ENCODE data around the gene KAZN.

KAZN gene

DNA sequence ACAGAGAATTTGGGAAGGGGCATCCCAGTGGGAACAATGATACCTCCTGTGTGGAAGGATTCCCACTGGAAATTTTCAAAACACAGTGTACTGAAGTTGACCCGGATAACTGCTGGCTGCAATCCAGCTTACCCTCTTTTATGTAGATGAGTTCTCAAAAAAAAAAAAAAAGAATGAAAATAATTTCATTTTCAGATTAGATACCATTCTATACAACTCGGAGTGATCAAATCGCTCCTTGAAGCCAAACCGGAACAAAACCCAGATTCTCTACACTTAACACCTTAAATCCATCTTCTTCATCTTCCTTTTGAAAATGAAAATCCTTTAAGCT lies 69.1 kb downstream of the KAZN start:
- DNase-seq (ENCODE audit: low read depth in 1 of 2, low spot score in 1 of 2) = no peak

DNA sequence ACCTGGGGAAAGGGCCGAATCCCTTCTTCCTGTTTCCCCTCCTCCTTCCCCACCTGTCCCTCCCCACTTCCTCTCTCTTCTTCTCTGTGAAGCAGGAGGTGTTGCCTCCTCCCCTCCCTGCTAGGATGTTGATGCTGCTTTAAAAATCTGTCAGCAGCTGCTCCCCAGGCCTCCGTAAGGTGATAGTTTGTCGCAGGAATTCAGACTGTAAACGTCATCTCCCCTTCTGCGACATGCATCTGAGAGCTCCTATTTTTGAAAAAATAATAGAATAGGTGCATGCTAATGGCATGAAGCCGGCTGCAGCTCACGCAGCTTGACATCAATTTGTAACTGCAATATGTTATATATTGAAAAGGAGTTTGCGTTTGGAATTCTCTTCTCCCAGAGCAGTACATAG lies 70.1 kb downstream of the KAZN start:
- DNase-seq (ENCODE audit: low read depth in 1 of 2, low spot score in 1 of 2) = no peak

DNA sequence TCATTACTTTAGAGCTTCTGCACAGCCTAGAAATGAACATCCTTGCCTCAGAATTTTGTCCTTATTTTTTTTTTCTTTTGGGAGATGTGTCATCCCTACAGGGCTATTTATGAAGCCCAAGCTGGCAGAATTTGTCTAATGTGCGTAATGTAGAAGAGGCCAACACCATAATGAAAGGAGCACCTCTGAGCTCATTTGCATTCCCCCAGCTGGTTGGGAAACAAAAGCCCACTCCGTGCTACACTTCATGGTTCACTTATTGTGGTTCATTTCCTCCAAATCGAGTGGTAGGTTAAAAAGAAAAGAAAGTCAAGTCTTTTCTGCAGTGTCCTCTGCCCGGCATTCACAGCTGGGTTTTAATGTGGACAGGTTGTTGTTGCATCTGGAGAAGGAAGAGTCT lies 73.5 kb downstream of the KAZN start:
- no peak for DNase-seq (ENCODE audit: low read depth in 1 of 2, low spot score in 1 of 2)

DNA sequence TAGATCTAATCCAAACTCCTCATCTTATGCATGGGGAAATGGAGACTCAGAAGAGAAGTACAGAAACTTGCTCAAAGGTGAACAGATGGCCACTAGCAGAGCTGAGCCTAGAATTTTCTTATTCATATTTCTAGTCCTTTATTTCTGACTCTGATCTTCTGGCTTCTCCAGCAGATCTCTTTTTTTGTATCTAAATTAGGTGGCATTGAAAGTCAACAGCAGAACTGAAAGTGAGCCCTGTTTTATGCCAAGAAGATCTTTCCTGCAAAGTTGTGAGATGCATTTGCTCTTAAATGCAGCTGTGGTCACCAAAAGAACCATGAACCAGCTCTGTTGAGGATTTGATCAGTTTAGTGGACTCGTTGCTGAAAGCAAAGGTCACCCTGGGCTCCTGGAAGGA lies 75.5 kb downstream of the KAZN start:
- DNase-seq (ENCODE audit: low read depth in 1 of 2, low spot score in 1 of 2) = no peak

DNA sequence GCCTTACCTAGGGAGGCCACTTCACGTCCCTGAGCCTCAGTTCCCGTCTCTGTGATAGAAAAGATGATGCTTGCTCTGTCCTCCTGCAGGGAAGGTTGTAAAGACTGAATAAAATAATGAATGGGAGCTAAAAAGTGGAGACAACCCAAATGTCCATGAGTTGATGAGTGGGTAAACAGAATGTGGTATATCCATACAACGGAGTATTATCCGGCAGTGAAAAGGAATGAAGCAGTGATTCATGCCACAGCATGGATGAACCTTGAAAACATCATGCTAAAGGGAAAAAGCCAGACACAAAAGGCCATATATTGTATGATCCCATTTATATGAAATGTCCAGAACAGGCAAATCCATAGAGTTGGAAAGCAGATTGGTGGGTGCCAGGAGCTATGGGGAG lies 77.9 kb downstream of the KAZN start:
- DNase-seq (ENCODE audit: low read depth in 1 of 2, low spot score in 1 of 2) = no peak

DNA sequence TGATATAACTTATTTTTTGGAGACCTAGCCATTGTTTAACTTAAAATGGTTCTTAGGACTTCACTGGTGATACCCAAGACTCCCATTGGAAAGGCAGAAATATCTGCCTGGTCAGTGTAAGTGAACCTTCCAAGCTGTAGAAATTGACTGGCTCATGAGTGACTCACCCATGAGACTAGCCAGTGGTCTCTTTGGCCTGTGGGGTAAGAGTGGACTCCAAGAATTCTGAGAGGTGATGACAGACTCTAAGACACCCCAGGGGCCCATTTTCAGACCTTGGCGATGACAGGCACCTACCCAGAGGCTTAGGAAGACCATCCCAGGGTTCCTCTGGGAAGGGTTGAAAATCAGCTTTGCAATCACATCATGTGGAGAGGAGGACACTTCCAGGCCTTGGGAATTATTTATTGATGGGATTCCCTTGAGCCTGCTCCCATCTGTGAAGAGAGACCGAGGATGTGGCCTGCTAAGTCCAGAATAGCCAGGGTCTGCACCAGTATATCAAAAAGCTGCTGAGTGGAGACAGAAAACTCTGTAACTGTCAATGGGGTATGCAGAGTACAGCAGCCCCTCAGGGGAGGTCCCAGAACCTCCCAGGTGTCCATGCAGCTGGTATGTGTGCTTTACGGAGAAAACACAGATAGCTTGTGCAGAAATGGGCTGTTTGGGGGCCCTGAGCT lies 78.9 kb downstream of the KAZN start:
- no peak for DNase-seq (ENCODE audit: low read depth in 1 of 2, low spot score in 1 of 2)

DNA sequence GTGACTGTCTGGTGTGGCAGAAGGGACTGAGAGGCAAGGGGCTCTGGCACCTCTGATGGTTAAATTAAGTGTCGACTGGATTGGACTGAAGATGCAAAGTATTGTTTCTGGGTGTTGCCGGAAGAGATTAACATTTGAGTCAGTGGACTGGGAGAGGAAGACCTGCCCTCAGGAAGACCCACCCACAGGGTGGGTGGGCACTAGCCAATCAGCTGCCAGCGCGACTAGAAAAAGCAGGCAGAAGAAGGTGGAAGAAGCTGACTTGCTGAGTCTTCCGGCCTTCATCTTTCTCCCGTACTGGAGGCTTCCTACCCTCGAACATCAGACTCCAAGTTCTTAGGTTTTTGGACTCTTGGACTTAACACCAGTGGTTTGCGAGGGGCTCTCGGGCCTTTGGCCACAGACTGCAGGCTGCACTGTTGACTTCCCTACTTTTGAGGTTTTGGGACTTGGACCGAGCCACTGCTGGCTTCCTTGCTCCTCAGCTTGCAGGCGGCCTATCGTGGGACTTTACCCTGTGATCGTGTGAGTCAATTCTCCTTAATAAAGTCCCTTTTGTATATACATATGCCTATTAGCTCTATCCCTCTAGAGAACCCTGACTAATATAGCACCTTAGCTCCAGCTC lies 79.6 kb downstream of the KAZN start:
- no peak for DNase-seq (ENCODE audit: low read depth in 1 of 2, low spot score in 1 of 2)

DNA sequence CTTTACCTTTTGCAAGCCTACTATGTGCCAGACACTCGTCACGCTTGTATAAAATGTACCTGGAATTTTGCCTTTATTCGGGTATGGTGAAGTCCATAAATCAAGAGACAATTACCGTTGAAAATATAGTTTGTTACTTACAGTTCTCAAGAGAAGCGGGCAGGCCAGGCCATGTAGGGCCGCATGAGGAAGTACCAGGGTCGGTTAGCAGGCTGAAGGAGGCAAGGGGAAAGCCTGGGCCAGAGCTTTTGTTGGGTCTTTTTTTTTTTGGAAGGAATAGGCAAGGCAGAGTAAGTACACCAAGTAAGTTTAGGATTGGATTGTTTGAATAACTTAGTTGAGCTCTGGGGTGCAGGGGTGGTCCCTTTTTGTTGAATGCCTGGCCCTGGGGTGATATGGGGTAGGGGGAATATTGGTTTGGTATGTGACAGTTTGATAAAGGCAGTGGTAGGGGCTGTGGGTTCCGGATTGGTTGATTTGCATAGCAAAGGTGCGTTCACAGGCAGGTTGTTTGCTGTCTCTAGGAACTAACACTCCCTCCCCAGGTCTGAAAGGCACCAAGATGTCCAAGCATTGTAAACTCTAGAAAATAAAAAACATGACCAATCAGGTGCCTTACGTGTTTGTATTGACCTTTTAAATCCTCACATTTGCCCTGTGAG lies 80.7 kb downstream of the KAZN start:
- no peak for DNase-seq (ENCODE audit: low read depth in 1 of 2, low spot score in 1 of 2)

DNA sequence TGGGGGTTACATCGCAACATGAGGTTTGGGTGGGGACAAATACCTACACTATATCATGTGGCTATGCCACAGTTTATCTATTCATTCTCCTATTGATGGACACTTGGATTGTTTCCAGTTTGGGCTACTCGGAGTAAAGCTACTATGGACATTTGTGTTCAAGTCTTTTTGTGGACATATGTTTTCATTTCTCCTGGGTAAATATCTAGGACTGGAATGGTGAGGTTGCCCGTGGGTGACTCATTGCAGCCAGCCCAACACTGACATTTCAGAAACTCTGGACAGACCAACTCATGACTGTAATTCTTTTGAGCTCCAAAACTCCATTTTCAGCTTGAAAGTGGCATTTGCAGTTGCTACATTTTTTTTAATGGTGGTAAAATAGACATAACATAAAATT lies 82.7 kb downstream of the KAZN start:
- DNase-seq (ENCODE audit: low read depth in 1 of 2, low spot score in 1 of 2) = no peak

DNA sequence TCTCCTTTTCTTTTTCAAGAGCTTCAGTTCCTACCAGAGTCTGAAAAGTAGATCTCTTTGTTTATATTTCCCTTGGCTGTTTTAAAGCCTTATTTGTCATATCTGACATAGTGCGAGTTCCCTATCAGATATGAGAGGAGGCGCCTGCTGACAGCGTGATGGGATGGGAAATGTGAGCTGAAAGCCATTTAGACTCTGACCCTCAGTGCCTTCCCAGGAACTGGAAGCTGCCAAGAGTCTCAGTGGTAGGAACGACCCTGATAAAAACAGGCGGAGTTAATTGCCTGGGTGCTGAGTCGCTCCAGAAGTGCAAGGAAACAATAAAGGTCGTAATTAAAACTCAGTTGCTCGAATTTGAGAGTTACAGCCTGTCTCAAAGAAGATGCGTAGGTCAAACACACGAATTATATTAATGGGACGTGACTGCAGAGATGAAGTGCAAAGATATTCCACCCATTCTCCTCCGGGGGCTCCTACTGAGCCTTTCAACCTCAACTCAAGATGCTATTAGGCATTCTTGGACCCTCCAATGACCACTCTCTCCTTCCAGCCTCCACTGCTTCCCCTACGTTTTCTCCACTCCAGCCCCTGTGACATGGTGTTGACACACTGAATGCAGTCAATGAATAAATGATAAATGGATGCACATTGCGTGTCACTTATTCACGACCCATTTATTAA lies 84.6 kb downstream of the KAZN start:
- no peak for DNase-seq (ENCODE audit: low read depth in 1 of 2, low spot score in 1 of 2)

DNA sequence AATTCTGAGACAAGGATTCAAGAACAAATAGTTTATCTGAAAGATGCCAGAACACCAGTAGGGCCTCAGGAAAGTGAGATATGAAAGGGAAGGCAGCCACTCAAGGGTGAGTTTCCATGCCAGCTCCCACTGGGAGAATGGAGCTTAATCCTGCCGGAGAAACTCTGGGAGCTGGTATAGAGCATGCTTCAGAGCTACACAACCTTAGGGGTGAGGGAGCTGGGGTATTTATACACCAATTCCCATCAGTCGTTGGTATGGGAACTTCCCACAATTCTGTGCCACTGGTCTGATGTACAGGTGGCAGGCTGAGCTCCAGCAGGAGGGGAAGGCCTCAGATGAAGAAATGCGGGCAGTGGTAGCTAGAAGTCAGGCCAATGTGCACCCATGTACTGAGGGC lies 86.6 kb downstream of the KAZN start:
- no peak for DNase-seq (ENCODE audit: low read depth in 1 of 2, low spot score in 1 of 2)

DNA sequence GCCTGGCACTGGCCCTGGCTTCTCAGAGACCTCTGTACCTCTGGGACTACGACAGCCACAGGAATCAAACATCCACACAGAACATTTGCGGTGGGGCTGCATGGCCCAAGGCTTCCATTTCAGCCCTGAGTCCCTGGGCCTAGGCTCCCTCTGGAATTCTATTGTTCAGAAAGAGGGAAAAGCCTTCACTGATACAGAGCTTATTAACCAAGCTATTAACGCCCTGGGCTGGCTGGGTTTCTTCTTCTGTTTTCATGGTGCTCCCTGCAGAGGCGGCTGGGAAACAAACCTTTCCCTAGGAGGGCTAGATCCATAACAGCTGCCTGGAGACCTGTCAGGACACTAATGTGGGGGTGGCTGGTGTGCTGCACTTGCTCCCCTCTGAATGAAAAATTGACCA lies 88.2 kb downstream of the KAZN start:
- no peak for DNase-seq (ENCODE audit: low read depth in 1 of 2, low spot score in 1 of 2)

DNA sequence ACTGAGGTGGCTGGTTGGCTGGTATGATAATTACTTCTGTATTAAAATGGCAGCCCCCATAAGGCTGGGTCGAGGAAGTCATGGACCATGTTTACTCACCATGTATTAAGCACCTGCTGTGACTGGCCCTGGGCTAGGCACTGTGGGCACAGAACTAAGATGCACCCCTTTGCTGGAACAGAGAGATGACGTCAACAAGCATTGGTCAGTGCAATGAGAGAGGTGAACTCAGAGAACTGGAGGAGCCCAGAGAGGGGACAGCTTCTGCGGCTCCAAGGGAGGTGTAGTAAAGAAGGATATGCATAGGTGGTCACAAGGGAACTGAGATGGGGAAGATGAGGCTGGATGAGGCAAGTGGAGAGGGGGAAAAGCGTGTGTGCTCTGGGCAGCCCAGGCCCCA lies 88.7 kb downstream of the KAZN start:
- DNase-seq (ENCODE audit: low read depth in 1 of 2, low spot score in 1 of 2) = no peak

DNA sequence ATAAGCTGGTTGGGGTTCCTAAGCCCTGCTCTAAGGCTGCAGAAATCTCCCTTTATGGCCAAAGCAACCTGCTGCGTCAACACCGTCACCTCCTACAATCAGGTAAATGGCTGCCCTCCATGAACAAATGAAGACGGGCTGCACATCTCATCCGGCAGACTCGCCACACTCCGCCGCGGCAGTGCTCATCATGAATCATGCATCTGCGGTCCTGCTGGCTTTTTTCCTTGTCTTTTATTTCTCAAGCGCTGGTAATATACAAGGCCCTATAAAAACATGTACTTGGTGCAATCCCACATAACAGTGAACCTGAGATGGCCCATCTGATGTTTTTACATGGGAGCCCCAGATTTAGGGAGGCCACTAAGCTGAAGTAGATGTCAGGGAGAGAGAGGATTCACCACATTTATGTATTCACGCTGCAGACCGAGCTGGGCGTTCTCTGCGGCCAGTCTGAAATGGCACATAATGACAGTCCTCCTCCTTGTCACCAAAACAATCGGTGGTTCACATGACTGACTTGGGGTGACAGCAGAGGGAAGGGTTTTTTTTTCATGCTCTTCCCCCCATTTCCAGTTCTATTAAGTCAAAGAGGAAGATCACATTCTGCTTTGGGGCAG lies 91.6 kb downstream of the KAZN start:
- no peak for DNase-seq (ENCODE audit: low read depth in 1 of 2, low spot score in 1 of 2)

DNA sequence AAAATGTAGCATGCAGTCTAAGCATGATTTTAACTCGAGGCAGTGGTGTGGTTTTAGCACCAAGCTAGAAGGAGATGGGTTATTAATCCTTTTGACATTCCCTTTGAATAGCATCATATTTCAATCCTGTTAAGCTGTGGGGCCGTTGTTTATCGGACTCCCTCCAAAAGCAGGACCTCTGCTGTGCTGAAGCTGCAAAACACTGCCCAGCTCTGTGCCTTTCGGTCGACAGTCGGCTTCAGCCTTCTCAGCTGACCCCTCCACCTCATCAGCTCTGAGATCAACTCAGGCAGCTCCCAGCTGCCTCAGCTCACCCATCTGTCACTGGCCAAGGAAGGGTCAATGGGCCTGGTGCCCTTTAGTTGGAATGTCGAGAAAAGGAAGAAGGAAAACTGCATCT lies 95.5 kb downstream of the KAZN start:
- DNase-seq (ENCODE audit: low read depth in 1 of 2, low spot score in 1 of 2) = no peak

DNA sequence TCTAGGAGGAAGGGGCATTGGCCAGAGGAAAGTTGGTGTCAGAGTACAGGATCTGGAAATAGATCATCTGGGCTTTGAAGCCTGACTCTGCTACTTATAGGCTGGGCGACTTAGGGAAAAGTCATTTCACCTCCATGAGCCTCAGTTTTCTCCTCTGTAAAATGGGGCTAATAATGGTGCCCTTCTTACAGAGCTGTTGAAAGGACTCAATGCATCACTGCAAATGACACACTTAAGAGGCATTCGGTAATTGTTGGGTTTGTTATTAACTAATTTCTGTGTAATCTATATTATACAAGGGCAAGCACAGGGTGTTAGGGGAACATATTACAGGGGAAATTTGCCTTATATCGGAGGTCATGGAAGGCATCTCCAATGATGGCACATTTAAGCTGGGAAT lies 96.1 kb downstream of the KAZN start:
- no peak for DNase-seq (ENCODE audit: low read depth in 1 of 2, low spot score in 1 of 2)

DNA sequence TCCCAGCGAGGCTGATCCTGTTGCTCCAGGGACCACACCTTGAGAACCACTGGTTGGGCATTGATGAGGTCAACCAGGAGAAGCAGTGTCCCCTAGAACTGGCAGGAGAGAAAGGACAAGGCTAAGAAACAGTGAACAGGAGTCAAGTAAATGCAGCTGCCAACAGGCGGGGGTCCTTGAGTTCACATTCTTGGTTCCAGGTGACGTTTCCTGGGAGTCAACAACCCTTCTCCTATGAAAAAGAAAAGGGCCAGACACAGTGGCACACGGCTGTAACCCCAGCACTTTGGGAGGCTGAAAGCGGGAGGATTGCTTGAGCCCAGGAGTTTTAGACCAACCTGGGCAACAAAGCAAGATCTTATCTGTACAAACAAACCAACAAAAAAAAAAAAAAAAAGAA lies 98.3 kb downstream of the KAZN start:
- no peak for DNase-seq (ENCODE audit: low read depth in 1 of 2, low spot score in 1 of 2)

DNA sequence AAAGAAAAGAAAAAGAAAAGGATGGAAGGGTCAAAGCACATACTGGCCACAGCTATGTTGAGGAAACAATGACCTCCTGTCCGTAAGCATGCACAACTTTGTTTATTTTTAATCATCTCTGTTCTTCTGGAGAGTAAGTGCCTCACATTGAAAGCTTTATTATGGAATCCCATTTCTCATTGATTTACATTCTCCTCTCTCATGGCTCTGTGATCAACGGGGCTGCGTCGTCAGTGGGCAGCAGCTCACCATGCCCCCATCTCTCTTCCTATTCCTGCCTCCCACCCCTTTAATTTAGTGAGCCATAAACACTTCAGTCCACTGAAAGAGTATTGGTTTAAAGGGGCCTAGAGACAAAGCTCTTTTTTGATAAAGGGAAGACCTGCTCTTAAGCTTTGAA lies 98.9 kb downstream of the KAZN start:
- DNase-seq (ENCODE audit: low read depth in 1 of 2, low spot score in 1 of 2) = no peak

DNA sequence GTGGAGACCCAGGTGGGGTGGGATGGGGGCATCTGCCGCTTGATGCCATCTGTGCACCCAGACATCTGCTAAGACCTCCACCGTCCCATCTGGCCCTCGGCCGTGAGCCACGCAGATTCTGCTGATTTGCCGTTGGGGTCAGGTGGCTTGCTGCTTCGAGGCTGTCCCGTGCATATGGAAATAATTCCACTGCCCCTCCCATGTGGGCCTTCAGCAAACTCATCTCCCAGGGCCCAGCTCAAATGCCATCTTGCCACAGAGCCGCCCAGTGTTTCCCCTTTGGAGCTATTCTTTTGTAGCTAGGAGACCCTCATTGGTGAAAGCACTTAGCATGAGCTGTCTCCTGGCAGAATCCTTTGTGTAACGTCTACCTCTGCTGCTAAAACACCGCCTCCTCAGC lies 99.8 kb downstream of the KAZN start:
- DNase-seq (ENCODE audit: low read depth in 1 of 2, low spot score in 1 of 2) = no peak

DNA sequence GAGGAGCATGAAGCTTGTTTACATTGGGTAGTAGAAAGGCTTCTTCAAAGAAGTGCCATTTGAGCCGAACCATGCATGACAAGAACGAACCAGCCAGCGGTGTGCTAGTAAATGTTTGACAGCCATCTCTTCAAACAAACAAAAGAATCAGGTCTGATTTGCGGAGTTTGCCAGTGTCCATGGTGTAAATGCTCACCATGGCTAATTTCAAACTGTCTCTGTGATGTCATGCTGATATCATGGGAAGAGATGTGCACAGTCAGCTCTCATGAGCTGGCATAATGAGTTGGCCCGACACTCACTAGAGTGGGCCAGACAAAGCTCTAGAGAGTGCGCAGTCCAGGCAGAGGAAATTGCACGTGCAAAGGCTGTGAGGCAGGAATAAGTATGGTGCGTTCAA lies 101.1 kb downstream of the KAZN start:
- DNase-seq (ENCODE audit: low read depth in 1 of 2, low spot score in 1 of 2) = no peak

DNA sequence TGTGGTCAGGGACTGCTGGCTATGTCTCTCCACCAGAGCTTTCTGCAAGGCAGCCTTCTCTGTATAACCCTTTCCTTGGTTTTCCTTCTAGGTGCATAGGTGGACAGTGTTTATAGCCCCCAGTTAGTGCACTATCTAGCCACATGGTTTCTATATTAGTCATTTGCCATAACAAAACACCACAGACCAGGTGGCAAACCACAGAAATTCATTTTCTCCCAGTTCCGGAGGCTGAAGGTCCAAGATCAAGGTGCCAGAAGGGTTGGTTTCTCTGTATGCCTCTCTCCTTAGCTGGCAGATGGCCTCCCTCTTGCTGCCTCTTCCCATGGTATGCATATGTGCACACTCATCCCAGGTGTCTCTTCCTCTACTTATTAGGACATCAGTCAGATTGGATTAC lies 106.4 kb downstream of the KAZN start:
- DNase-seq (ENCODE audit: low read depth in 1 of 2, low spot score in 1 of 2) = no peak

DNA sequence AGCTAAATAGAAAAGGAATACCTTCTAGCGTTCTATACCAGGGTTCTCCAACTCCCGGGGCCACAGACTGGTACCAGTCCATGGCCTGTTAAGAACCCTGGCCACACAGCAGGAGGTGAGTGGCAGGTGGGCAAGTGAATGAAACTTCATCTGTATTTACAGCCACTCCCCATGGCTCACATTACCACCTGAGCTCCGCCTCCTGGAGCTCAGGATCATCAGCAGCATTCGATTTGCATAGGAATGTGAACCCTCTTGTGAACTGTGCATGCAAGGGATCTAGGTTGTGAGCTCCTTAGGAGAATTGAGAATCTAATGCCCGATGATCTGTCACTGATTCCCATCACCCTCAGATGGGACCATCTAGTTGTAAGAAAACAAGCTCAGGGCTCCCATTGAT lies 107.3 kb downstream of the KAZN start:
- DNase-seq (ENCODE audit: low read depth in 1 of 2, low spot score in 1 of 2) = no peak
